ENCODE data around the gene HIGD2A.

The HIGD2A gene

DNA sequence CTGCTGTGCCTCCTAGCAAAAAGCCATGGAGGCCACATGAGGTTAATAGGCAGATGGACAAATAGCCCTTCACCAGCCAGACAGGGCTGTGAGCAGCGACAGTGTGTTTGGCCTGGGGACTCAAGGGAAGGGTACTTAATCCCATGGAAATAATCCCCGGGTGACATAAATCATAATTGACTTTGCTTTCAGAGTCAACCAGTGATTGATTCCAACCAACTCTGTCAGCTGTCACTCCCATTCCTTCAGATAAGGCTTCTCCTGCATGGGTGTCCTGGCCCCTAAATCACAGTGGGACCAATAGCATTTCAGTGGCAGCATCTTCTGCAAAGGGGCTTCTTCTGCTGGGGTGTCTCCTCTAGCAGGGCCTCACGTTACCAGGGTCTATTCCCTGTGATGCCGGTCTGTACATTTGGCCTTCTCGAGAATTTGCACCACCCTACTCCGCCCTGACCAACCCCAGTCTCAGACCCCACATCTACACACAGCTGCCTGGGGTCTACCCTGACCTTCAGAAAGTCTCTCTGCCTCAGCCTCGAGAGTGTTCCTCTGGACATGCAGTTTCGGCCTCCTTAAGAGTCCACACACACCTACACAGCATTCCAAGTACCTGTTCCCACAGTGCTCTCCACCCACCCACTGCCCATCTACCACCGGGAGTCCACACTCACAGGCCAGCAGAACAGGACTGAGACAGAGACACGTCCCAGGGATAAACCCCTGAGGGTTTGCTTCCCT lies 24.1 kb downstream of the HIGD2A start:
- Histone ChIP-seq H3K4me3 (peak overlapping the region in 1 of 7 experiments; percentile 98), H3K27ac (peak overlapping the region in 20 of 21 experiments; percentile 29 to 99 (median 95))

DNA sequence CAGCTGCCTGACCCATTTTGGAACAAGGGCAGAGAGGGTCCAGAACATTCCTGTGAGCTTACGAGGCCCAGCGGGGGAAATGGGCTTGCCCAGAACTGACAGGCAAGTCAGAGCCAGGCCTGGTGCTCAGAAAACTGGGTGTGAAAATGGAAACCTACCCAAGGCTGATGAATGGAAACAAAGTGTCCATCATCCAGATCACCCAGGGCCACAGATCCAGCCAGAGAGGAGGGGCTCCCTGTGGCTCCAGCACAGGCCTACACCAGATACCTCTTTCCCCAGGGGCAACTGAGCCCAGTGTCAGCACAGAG lies 24.7 kb downstream of the HIGD2A start:
- H3K4me3 ChIP-seq, result peak overlapping the region in 5 of 7 experiments; percentile 14 to 98 (median 95)
- H3K27ac ChIP-seq, result peak overlapping the region in 20 of 21 experiments; percentile 29 to 99 (median 95)

- peak overlapping the region in 6 of 7 experiments; percentile 14 to 98 (median 94) for H3K4me3 ChIP-seq
- peak overlapping the region in 20 of 21 experiments; percentile 29 to 99 (median 95) for H3K27ac ChIP-seq
These were observed 25.2 kb downstream of the HIGD2A start for GRCh38 chr5:176413709-176414191.

GRCh38 chr5:176414704-176415103 lies 26.2 kb downstream of the HIGD2A start:
- H3K4me3 ChIP-seq, result peak overlapping the region; percentile 93 to 98 (median 95)
- H3K27ac ChIP-seq, result peak overlapping the region in 18 of 21 experiments; percentile 86 to 99 (median 95)

- H3K27ac ChIP-seq, result peak overlapping the region; percentile 10 to 99 (median 95)
- H3K4me3 ChIP-seq, result peak overlapping the region; percentile 93 to 98 (median 95)
These were observed 26.8 kb downstream of the HIGD2A start for GRCh38 chr5:176415240-176415951.

- peak within 1 kb of the TSS; percentile 93 to 98 (median 95) for H3K4me3 ChIP-seq
- H3K27ac ChIP-seq, result peak within 1 kb of the TSS; percentile 86 to 99 (median 95)
These were observed 27.7 kb downstream of the HIGD2A start, which contains the start of gene CLTB for GRCh38 chr5:176415952-176416924. CLTB (minus strand) TSS chr5:176416539; CDS start chr5:176416363, 176 bp downstream.

DNA sequence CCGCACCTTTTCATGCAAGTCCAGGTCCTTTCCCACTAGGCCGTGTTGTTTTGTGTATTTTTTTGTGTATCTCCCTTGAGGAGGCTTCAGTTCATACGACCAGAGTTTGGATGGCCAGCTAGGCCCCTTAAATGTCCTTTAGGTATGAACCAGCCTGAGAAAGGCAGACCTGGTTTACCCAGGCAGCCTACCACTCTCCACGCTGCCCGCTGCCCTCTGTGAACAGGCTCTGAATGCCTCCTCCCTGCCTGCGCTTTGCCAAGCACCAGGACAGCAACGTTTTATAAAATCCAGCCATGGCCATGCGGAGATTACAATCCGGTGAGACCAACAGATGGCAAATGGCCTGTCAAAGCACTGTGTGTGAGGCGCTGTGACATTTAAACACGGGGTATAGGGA lies 28.4 kb downstream of the HIGD2A start:
- peak overlapping the region in 6 of 7 experiments; percentile 93 to 98 (median 95) for H3K4me3 ChIP-seq

GRCh38 chr5:176418251-176418650 lies 29.7 kb downstream of the HIGD2A start:
- Histone ChIP-seq H3K4me3 (no peak overlapping the region), H3K27ac (peak overlapping the region in 4 of 21 experiments; percentile 15 to 99 (median 38))

More for the DNA sequence above, 28.4 kb downstream of the HIGD2A start:
- peak overlapping the region in 18 of 21 experiments; percentile 49 to 99 (median 95) for H3K27ac ChIP-seq

GRCh38 chr5:176420086-176420485 lies 31.5 kb downstream of the HIGD2A start:
- H3K4me3 ChIP-seq, result no peak overlapping the region

GRCh38 chr5:176420972-176421544 lies 32.5 kb downstream of the HIGD2A start:
- no peak overlapping the region for H3K4me3 ChIP-seq
- peak overlapping the region in 2 of 21 experiments; percentile 3 to 26 for H3K27ac ChIP-seq

More at GRCh38 chr5:176420086-176420485, 31.5 kb downstream of the HIGD2A start:
- peak overlapping the region in 2 of 21 experiments; percentile 3 to 36 for H3K27ac ChIP-seq

GRCh38 chr5:176424181-176424580 lies 35.6 kb downstream of the HIGD2A start:
- H3K27ac ChIP-seq, result no peak overlapping the region
- no peak overlapping the region for H3K4me3 ChIP-seq

DNA sequence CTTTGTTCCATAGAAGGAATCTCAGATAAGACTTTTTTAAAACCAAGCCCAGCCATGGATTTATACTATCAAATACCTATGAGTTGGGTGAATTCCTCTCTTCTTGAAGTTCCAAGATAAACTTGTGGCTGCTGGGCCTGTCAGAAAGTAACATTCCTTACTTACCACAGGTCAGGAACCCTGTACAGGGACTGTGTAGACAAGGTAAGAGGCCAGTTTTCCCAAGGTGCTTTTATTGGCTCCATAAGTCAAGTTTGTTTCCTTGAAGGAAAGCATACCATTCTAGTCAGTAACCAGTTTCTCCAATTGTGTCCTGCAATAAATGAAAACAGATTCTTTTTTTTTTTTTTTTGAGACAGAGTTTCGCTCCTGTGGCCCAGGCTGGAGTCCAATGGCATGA lies 36.6 kb downstream of the HIGD2A start:
- H3K27ac ChIP-seq, result no peak overlapping the region
- H3K4me3 ChIP-seq, result no peak overlapping the region

- Histone ChIP-seq H3K27ac (no peak overlapping the region), H3K4me3 (no peak overlapping the region)
These were observed 37.2 kb downstream of the HIGD2A start for GRCh38 chr5:176425791-176426190.

DNA sequence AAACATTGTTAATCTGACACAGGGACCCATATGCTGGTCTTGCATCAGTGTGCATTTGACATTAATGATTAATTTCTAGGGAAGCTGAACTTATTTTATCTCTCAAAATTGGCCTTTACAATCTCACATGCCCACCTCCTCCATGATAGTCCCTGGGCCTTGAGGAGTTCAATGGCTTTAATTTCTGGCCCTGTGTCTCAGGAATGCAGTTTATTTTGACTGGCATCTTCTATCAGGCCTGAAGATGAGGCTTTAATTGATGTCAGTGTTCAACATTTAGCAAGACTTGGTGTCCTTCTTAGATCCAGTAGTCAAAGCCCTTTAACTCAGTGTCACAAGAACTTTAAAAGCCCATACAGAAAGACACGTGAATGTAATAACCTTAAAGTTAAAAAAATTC lies 38.3 kb downstream of the HIGD2A start:
- Histone ChIP-seq H3K27ac (no peak overlapping the region), H3K4me3 (no peak overlapping the region)

- no peak overlapping the region for H3K4me3 ChIP-seq
- H3K27ac ChIP-seq, result no peak overlapping the region
These were observed 39.4 kb downstream of the HIGD2A start for GRCh38 chr5:176427971-176428370.

GRCh38 chr5:176429972-176430371 lies 41.4 kb downstream of the HIGD2A start:
- Histone ChIP-seq H3K4me3 (no peak overlapping the region), H3K27ac (no peak overlapping the region)

DNA sequence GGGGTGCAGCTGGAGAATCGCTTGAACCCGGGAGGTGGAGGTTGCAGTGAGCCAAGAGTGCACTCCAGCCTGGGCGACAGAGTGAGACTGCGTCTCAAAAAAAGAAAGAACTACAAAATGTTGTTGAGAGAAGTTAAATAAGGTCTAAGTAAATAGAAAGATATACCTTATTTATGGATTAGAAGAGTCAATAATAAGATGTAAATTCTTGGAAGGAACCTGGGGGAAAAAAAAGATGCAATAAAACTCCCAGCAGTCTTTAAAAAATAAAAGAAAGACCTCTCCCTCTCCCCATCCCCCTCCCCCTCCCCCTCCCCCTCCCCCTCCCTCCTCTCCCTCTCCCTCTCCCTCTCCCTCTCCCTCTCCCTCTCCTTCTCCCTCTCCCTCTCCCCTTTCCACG lies 44.2 kb downstream of the HIGD2A start:
- Histone ChIP-seq H3K27ac (no peak overlapping the region), H3K4me3 (no peak overlapping the region)

GRCh38 chr5:176436656-176437055 lies 48.1 kb downstream of the HIGD2A start:
- H3K27ac ChIP-seq, result no peak overlapping the region
- no peak overlapping the region for H3K4me3 ChIP-seq

All from skin epidermis (tissue), 12 donors.